SH-SY5Y (cell line): ENCODE data around the gene IRF2BP1.

Source experiments
- GATA2 ChIP-seq: IDR thresholded peaks from 2 replicates; pipeline ENCODE4 v1.6.1; 2011; ENCODE audit warnings: mild to moderate bottlenecking, low read depth, low read length
- GATA3 ChIP-seq: IDR thresholded peaks from 2 replicates; pipeline ENCODE4 v1.6.1; 2011; ENCODE audit warnings: low read depth, mild to moderate bottlenecking, low read length, moderate library complexity

DNA sequence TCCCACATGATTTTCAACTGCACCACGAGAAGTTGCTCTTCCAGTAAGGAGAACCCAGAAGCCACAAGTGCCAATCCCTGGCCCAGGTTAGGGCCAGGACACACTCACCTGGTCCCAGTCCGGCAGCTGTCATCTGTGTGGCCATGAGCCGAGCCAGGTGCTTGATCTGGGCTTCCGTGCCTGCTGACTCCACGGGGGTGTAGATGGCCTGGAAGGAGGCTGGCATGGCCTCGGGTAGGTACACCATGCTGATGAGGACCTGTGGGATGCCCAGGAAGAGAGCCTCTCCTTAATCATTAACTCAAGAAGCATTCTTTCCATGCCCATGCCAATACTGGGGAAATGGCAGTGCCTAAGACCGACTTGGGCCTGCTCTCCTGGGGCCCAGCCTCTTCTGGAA lies 51.0 kb downstream of the IRF2BP1 start:
- TF ChIP-seq GATA3 (no peak), GATA2 (no peak)
